NCI-H774 (cell line): ENCODE results near the gene CTNNA2.

Experiments
- DNase-seq: peaks from one replicate; lab custom pipeline; 2025; lab: John Stamatoyannopoulos, UW

CTNNA2 gene

DNA sequence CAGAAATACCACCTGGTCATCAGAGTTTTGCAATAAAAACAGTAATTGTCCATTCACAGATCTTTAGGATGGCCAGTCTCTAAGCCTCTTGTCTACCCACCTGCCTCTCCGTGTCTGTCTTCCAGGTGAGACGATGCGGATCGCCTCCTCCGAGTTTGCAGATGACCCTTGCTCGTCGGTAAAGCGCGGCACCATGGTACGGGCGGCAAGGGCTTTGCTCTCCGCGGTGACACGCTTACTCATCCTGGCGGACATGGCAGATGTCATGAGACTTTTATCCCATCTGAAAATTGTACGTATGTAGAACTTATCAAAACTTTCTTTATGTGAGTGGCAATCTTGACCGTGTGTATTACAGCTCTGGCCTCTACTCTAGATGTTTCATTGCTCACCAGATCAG is 345.0 kb downstream of the CTNNA2 start:
- DNase-seq: no peak

- DNase-seq: no peak
Measured at GRCh38 chr2:79860228-79861058, 347.6 kb downstream of the CTNNA2 start.

GRCh38 chr2:79861059-79861374 is 348.2 kb downstream of the CTNNA2 start:
- DNase-seq: no peak

DNA sequence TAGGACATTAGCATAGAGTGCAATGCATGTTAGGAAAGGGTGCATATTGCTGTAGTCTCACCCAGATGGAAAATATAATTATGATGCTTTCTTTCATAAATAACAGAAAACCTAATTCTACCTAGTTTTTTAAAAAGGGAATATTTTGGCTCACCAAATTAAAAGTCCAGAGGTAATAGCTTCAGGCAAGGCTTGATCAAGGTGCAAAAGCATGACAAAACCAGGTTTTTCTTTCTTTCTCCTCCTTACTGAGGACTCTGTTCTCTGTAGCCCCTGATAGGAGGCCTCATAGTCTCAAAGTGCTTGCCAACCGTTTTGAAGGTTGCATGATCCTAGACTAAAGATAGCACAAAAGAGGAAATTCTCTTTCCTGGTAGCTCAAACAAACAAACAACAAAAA is 349.9 kb downstream of the CTNNA2 start:
- DNase-seq: no peak

GRCh38 chr2:79872656-79873055 is 359.8 kb downstream of the CTNNA2 start:
- no peak for DNase-seq

DNA sequence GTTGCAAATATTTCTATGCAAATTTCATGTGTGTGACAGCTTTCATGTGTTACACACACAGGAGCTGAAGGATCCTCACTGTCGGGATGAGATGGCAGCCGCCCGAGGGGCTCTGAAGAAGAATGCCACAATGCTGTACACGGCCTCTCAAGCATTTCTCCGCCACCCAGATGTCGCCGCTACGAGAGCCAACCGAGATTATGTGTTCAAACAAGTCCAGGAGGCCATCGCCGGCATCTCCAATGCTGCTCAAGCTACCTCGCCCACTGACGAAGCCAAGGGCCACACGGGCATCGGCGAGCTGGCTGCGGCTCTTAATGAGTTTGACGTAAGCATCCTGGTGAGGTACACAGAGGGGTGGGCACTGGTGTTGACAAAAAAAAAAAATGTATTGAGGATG is 361.2 kb downstream of the CTNNA2 start:
- no peak for DNase-seq

DNA sequence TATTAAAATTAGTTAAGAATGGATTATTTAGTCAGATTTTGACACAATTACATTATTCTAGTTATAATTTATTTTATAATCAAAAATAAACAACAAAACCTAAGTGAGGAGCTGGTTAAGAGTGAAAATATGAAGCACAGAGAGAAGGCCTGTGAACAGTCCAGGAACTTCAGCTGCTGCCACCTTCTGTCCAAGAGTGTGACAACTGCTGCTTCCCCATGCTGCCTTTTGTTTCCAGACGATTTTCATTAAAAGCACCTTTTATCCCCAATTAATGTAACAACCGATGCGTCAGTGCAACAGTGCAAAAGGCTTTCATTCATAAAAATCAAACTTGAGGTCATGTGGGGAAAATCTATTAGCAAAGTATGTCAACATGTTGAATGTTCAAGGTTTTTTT is 363.6 kb downstream of the CTNNA2 start:
- no peak for DNase-seq

DNA sequence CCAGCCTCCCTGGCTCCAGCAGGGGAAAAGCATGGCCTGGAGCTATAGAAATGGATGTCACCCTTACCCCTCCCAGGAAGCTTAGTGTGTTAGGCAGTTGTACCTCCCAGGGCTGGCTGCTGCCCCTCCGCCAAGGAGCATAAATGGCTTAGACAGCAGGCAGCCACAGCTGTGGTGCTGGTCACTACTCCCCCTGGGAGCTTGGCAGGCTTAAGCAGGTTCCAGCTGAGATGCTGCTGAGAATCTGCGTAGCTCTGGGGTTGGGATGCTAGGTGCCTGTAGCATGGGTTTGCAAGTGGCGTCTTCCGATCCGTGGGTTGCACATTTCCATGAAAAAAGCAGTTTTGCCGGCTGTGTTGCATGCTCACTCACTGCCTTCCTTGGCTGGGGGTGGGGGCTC is 369.7 kb downstream of the CTNNA2 start:
- DNase-seq: no peak

DNA sequence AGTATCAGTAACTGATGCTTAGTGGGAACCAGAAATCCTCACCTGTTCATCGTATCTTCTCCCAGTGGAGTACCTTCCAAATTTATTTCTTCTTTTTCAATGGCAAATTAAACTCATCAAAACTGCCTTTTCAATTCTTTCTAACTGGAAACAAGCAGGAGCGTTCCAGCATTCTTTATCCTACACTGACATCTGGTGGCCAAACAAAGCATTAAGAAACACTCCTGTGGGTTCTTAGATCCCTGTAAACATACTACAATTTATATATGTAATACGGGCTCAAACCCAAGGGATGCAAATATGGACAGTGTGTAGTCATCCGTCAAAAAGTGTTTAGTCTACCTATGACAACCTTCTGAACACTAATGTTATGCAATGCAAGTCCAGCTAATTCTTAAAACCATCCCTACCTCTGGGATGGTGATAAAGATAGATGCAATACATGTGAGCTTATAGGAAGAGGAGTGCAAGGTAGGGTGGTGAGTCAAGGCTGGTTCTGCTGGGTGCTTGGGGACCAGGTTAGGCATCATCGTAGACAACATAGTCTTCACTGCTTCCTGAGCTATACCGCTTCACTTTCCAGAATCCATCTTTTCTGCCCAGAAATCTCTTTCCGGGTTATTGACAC is 375.0 kb downstream of the CTNNA2 start:
- peak; percentile 40 for DNase-seq

GRCh38 chr2:79892123-79892522 is 379.3 kb downstream of the CTNNA2 start:
- DNase-seq: no peak

- DNase-seq: no peak
Measured at GRCh38 chr2:79899196-79899595, 386.3 kb downstream of the CTNNA2 start.

DNA sequence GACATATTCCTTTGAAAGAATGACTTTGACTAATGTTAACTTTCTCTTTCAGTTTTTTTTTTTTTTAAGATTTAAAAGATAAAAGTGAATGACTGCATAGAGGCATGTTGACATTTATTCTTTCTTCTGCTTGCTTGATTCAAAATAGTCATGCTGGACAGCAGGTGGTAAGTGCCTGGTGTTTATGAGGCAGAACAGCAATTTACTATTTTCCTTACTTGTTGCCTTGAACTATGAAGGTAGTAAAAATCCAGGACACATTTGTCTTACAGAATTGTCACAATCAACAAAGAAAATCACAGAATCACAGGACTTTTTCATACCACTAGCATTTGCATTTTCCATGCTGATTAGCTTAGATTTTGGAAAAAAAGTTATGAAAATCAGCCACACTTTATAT is 388.3 kb downstream of the CTNNA2 start:
- DNase-seq: no peak

- no peak for DNase-seq
Measured at GRCh38 chr2:79903222-79904000, 390.6 kb downstream of the CTNNA2 start.

DNA sequence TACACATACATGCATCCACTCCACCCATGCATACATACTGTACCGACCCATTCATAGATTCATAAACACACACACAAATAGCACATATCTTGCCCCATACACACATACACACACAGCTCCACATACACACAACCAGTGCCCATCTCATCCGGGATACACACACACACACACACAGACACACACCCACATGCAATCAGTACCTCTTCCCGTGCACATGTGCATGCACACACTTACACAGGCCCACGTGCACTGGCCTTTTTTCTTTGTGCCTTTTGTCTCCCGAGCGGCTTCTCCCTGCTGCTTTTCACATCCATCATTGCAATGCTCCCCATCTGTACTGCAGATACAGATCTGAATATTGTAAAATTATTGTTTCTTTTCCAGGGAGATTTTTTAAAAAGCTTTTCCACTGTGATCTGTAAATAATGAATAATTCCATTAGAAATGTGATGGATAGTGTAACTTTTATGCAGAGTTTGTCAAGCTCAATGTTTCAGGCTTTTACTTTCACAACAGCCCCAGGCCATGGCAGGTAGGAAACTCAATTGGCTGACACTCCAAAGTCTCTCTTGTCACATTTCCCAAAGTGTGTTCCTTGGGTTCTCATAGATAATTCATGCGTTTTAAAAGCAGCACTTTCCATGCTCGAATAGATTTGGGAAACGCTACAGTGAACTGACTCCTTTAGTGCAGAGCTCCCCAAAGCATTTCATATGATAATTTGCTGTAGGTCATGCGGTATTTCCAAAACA is 393.5 kb downstream of the CTNNA2 start:
- no peak for DNase-seq

- no peak for DNase-seq
Measured at GRCh38 chr2:79909521-79909920, 396.7 kb downstream of the CTNNA2 start.

DNA sequence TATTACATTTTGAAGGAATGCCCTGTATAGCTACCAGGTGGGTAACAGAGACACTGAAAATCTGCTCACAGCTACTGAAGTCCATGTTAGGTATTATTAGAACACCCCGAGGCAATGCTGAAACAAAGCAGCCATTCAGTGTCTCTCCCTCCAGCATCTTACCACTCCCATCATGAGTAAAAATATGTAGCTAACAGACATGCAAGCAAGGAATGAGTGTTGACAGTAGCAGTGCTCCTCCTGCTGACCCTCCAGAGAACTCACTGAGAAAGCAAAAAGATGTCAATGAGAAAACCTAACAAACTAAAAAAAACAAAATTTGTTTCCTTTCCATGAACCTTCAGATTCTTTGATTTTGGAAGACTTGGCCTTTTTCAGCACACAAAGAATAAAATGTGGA is 397.8 kb downstream of the CTNNA2 start:
- no peak for DNase-seq

GRCh38 chr2:79915455-79915854 is 402.6 kb downstream of the CTNNA2 start:
- DNase-seq: no peak

DNA sequence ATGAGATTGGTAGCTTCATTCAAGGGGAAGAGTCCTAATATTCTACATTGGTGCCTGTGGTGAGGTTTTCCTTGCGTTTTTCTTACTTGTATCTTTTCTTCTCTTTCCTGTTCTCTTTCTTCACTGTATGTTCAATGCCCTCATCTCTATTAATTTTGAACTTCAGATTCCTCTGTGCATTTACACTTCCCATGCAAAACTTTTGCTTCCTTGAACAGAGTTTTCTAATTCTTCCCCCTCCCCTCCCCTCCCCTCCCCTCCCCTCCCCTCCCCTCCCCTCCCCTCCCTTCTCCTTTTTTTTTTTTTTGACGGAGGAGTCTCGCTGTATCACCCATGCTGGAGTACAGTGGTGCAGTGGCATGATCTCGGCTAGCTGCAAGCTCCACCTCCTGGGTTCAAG is 403.4 kb downstream of the CTNNA2 start:
- no peak for DNase-seq

DNA sequence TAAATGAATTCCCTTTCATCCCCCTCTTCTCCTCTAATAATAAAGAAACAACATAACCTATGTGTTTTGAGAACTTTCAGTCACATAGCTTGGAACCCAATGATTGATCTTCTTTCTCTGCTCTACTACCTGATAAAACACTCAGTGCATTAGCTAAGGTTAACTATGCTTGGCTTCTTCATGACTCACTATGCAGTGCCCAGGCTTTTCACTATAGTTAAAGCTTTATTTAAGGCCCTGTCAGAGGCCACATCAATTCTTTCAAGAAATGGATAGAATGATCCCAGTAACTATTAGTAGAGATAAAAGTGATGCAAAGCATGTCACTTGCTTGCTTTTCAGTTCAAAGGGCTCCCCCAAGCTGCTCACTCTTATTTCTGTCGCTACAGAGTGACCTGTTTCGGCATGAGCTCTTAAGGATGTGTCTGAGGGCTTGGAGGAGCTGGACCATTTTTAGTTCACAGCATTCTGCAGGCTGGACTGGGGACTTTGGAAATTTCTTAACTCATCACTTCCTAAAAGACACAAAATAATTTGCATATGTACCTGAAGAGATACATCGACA is 407.7 kb downstream of the CTNNA2 start:
- DNase-seq: no peak

DNA sequence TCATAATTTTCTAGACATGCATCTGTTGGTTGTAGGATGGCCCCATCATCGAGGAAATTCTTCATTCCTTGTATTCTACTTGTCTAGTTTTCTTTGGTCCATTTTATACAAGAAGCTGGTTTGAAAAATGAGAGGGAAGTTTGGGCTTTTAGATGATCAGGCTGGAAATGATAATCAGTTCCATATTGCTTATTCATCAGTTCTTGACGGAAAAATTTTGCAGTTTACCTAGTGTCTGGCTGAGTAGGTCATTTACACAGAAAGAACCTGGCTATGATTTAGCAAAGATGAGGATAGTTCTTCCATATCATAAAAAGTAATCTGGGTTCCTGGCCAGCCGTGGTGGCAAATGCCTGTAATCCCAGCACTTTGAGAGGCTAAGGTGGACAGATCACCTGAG is 416.8 kb downstream of the CTNNA2 start:
- no peak for DNase-seq

DNA sequence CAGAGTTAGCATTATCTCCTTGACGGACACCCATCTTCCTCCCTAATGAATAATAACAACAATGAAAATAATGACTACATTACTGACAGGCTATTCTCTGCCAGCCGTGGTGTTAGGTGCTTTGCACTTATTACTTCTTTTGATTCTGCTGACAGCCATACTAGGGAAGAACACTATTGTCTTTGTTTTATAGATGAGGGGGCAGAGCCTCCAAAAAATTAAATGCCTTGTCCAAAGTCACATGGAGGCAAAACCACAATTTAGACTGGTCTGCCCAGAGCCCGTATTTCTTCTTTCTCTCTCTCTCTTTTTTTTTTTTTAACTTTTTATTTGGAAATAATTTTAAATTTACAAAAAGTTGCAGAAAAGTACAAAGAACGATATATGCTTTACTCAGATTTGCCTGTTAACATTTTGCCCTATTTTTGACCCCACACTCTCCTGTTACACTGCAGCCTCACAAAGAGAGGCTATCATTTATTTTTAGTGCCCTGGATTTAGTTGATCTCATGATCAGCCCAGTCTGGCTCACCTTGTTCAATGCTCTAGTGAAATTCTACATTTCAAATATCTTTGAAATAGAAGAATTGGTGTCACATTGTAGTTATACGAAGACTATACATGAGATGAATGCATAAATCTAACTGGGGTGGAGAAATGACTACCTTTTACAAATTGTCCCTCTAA is 422.3 kb downstream of the CTNNA2 start:
- DNase-seq: no peak
